ENCODE measurements around the gene KIF6.
"Not testable (repeated sequence)": the region's sequence is repeated elsewhere in the genome, so short reads cannot be mapped to it uniquely, and the experiment has no call there.

The KIF6 gene

GRCh38 chr6:39724787-39725631 is at the start of gene KIF6:
Gene KIF6 (minus strand): TSS chr6:39725408. CDS start chr6:39725310, 98 bp downstream.
- DNase-seq: peak; percentile 93

GRCh38 chr6:39773782-39774181 is 48.6 kb upstream of the KIF6 start:
- DNase-seq: no peak

- no peak for DNase-seq
Measured at GRCh38 chr6:39772559-39773273, 47.5 kb upstream of the KIF6 start.

- no peak for DNase-seq
Measured at GRCh38 chr6:39770446-39770845, 45.2 kb upstream of the KIF6 start.

GRCh38 chr6:39769012-39769411 is 43.8 kb upstream of the KIF6 start:
- no peak for DNase-seq

GRCh38 chr6:39765508-39766065 is 40.4 kb upstream of the KIF6 start:
- no peak for DNase-seq

- no peak for DNase-seq
Measured at GRCh38 chr6:39760226-39760952, 35.2 kb upstream of the KIF6 start.

GRCh38 chr6:39758905-39759605 is 33.8 kb upstream of the KIF6 start:
- no peak for DNase-seq

- no peak for DNase-seq
Measured at GRCh38 chr6:39756582-39756981, 31.4 kb upstream of the KIF6 start.

- no peak for DNase-seq
Measured at GRCh38 chr6:39755231-39755630, 30.0 kb upstream of the KIF6 start.

GRCh38 chr6:39754514-39755115 is 29.4 kb upstream of the KIF6 start:
- no peak for DNase-seq

- DNase-seq: no peak
Measured at GRCh38 chr6:39753725-39754045, 28.5 kb upstream of the KIF6 start.

- DNase-seq: no peak
Measured at GRCh38 chr6:39752835-39753724, 27.9 kb upstream of the KIF6 start.

GRCh38 chr6:39746795-39747194 is 21.6 kb upstream of the KIF6 start:
- DNase-seq: no peak

GRCh38 chr6:39733704-39734103 is 8.5 kb upstream of the KIF6 start:
- DNase-seq: no peak

- no peak for DNase-seq
Measured at GRCh38 chr6:39731565-39731964, 6.4 kb upstream of the KIF6 start.

- DNase-seq: no peak
Measured at GRCh38 chr6:39729945-39730344, 4.7 kb upstream of the KIF6 start.

GRCh38 chr6:39725632-39725997 is 407 bp upstream of the KIF6 start:
- no peak for DNase-seq

- not testable (repeated sequence) for DNase-seq
Measured at GRCh38 chr6:39723350-39723749, 1.9 kb downstream of the KIF6 start.

- no peak for DNase-seq
Measured at GRCh38 chr6:39714802-39715201, 10.4 kb downstream of the KIF6 start.

GRCh38 chr6:39707962-39708683 is 17.1 kb downstream of the KIF6 start:
- DNase-seq: no peak
